NCI-H2029 (cell line): Measurements from ENCODE around the gene KLK6.

ENCODE experiments used
- DNase-seq: peaks from one replicate; lab custom pipeline; 2025; lab: John Stamatoyannopoulos, UW

Gene KLK6

GRCh38 chr19:50969413-50969760, at the start of gene KLK6:
Gene KLK6 (minus strand): TSS chr19:50969591. CDS start chr19:50968104, 1,487 bp downstream.
- DNase-seq = no peak

- no peak for DNase-seq
Measured at GRCh38 chr19:51018745-51019543, 49.6 kb upstream of the KLK6 start.

- DNase-seq = peak; percentile 65
Measured at GRCh38 chr19:51016798-51017683, 47.6 kb upstream of the KLK6 start.

- no peak for DNase-seq
Measured at GRCh38 chr19:51015691-51016267, 46.4 kb upstream of the KLK6 start.

- no peak for DNase-seq
Measured at GRCh38 chr19:51014242-51014641, 44.9 kb upstream of the KLK6 start.

- DNase-seq = no peak
Measured at GRCh38 chr19:51012661-51013190, 43.3 kb upstream of the KLK6 start.

GRCh38 chr19:51010066-51010795, 40.8 kb upstream of the KLK6 start:
- no peak for DNase-seq

GRCh38 chr19:51009061-51009891, 39.9 kb upstream of the KLK6 start:
- DNase-seq = no peak

- DNase-seq = no peak
Measured at GRCh38 chr19:51007488-51007887, 38.1 kb upstream of the KLK6 start.

GRCh38 chr19:51006406-51006805, 37.0 kb upstream of the KLK6 start:
- DNase-seq = no peak

GRCh38 chr19:51005248-51005647, 35.9 kb upstream of the KLK6 start:
- DNase-seq = no peak

- no peak for DNase-seq
Measured at GRCh38 chr19:51003316-51003715, 33.9 kb upstream of the KLK6 start.

- DNase-seq = peak; percentile 47
Measured at GRCh38 chr19:51002542-51003311, 33.3 kb upstream of the KLK6 start.

- no peak for DNase-seq
Measured at GRCh38 chr19:51002089-51002532, 32.7 kb upstream of the KLK6 start.

- no peak for DNase-seq
Measured at GRCh38 chr19:51001515-51001914, 32.1 kb upstream of the KLK6 start, which contains the start of gene KLK8. Gene KLK8 (minus strand): TSS chr19:51001604. CDS start chr19:51001167, 437 bp downstream.

- no peak for DNase-seq
Measured at GRCh38 chr19:51000981-51001380, 31.6 kb upstream of the KLK6 start.

GRCh38 chr19:51000426-51000825, 31.0 kb upstream of the KLK6 start:
- no peak for DNase-seq

GRCh38 chr19:50998686-50999085, 29.3 kb upstream of the KLK6 start:
- no peak for DNase-seq

- DNase-seq = no peak
Measured at GRCh38 chr19:50998061-50998460, 28.7 kb upstream of the KLK6 start.

GRCh38 chr19:50994129-50994528, 24.7 kb upstream of the KLK6 start:
- DNase-seq = no peak
